HepG2 (cell line): ENCODE results near the gene OVOL2.

Source experiments
- EZH2 ChIP-seq: conservative IDR thresholded peaks from 2 replicates; pipeline ENCODE4 v1.6.1; 2012; ENCODE audit warnings: mild to moderate bottlenecking, low read depth, low read length, moderate library complexity
- MYC ChIP-seq: sonication (generic); formaldehyde crosslinking; IDR thresholded peaks from 2 replicates; pipeline ENCODE4 v1.9.0; 2021; ENCODE audit warnings: missing genetic modification reagents, borderline replicate concordance
- RXRA ChIP-seq: sonication (generic); formaldehyde crosslinking; IDR thresholded peaks from 2 replicates; pipeline ENCODE4 v1.5.1; 2020; ENCODE audit warnings: missing genetic modification reagents
- SMARCE1 ChIP-seq: fragments of 450-650 bp; IDR thresholded peaks from 2 replicates; pipeline ENCODE4 v1.6.1; 2017; ENCODE audit warnings: borderline replicate concordance
- ZNF558 ChIP-seq: sonication (generic); formaldehyde crosslinking; IDR thresholded peaks from 2 replicates; pipeline ENCODE4 v1.9.0; 2022; ENCODE audit warnings: mild to moderate bottlenecking, missing genetic modification reagents, borderline replicate concordance
- ZNF563 ChIP-seq: sonication (generic); formaldehyde crosslinking; IDR thresholded peaks from 2 replicates; pipeline ENCODE4 v1.8.0; 2022; ENCODE audit warnings: mild to moderate bottlenecking, moderate library complexity, missing genetic modification reagents
- TF ChIP-seq, protein P1 (sequence below): sonication (generic); formaldehyde crosslinking; IDR thresholded peaks from 2 replicates; pipeline ENCODE4 v1.5.0; 2020; ENCODE audit warnings: mild to moderate bottlenecking, missing genetic modification reagents, moderate library complexity
- TF ChIP-seq, protein P2 (sequence below): sonication (generic); formaldehyde crosslinking; IDR thresholded peaks from 2 replicates; pipeline ENCODE4 v1.8.1; 2023; ENCODE audit warnings: mild to moderate bottlenecking, missing genetic modification reagents, borderline replicate concordance
- TF ChIP-seq, protein P3 (sequence below): sonication (generic); formaldehyde crosslinking; conservative IDR thresholded peaks from 2 replicates; pipeline ENCODE4 v1.4.0; 2020; ENCODE audit warnings: missing genetic modification reagents
- TF ChIP-seq, protein P4 (sequence below): sonication (generic); formaldehyde crosslinking; IDR thresholded peaks from 2 replicates; pipeline ENCODE4 v1.4.0; 2020; ENCODE audit warnings: missing genetic modification reagents

DNA sequence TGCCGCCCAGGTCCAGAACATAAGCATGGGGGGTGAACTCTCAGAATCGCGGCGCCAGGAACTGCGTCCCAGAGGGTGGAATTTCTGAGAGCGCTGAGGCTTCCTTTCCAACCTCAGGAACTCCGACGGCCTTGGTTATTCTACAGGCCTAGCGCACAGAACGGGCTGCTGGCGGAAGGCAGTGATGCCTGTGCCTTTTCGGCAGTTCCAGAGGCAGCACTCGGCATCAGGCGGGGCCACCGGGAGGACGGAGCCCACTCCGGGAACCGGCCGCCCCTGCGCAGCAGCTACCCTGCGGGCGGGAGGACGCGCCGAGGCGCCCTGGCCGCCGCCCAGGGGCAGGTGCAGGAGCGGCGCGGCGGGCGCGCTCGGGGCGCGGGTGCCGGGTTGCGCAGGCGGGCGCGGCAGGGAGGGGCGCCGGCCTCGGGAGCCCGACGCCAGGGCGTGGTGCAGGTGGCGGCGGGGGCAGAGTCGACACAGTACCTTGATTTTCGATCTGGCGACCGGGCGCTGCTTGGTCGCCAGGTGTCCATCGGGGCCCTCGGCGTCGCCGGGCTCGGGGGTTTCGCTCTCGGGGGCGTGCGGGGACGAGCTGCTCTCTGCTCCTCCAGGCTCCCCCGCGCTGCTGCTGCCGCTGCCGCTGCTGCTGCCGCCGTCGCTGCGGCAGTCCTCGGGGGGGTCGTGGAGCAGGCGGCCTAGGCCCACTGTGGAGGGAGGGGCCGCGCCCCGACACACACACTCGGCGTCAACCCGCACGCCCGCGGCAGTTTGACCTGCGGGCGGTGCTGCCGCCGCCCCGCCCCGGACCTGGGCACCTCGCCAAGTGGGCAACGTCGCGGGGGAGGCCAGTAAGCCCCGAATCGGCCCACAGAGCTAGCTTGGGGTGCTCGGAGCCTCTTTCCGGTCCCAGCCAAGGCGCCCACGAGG is 1.3 kb downstream of the OVOL2 start:
- TF ChIP-seq RXRA (CRISPR knock-in tag): peak; percentile 34; the same call in 1 of the 2 replicates
- TF ChIP-seq, protein P1, sequence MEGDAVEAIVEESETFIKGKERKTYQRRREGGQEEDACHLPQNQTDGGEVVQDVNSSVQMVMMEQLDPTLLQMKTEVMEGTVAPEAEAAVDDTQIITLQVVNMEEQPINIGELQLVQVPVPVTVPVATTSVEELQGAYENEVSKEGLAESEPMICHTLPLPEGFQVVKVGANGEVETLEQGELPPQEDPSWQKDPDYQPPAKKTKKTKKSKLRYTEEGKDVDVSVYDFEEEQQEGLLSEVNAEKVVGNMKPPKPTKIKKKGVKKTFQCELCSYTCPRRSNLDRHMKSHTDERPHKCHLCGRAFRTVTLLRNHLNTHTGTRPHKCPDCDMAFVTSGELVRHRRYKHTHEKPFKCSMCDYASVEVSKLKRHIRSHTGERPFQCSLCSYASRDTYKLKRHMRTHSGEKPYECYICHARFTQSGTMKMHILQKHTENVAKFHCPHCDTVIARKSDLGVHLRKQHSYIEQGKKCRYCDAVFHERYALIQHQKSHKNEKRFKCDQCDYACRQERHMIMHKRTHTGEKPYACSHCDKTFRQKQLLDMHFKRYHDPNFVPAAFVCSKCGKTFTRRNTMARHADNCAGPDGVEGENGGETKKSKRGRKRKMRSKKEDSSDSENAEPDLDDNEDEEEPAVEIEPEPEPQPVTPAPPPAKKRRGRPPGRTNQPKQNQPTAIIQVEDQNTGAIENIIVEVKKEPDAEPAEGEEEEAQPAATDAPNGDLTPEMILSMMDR (CRISPR knock-in tag): no peak
- TF ChIP-seq ZNF563 (CRISPR knock-in tag): peak; percentile 51; the same call in 1 of the 2 replicates
- TF ChIP-seq MYC (CRISPR knock-in tag): no peak
- TF ChIP-seq, protein P2, sequence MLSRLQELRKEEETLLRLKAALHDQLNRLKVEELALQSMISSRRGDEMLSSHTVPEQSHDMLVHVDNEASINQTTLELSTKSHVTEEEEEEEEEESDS: no peak
- TF ChIP-seq, protein P3, sequence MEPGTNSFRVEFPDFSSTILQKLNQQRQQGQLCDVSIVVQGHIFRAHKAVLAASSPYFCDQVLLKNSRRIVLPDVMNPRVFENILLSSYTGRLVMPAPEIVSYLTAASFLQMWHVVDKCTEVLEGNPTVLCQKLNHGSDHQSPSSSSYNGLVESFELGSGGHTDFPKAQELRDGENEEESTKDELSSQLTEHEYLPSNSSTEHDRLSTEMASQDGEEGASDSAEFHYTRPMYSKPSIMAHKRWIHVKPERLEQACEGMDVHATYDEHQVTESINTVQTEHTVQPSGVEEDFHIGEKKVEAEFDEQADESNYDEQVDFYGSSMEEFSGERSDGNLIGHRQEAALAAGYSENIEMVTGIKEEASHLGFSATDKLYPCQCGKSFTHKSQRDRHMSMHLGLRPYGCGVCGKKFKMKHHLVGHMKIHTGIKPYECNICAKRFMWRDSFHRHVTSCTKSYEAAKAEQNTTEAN (CRISPR knock-in tag): no peak
- TF ChIP-seq EZH2: peak; percentile 79
- no peak for TF ChIP-seq ZNF558
- TF ChIP-seq, protein P4, sequence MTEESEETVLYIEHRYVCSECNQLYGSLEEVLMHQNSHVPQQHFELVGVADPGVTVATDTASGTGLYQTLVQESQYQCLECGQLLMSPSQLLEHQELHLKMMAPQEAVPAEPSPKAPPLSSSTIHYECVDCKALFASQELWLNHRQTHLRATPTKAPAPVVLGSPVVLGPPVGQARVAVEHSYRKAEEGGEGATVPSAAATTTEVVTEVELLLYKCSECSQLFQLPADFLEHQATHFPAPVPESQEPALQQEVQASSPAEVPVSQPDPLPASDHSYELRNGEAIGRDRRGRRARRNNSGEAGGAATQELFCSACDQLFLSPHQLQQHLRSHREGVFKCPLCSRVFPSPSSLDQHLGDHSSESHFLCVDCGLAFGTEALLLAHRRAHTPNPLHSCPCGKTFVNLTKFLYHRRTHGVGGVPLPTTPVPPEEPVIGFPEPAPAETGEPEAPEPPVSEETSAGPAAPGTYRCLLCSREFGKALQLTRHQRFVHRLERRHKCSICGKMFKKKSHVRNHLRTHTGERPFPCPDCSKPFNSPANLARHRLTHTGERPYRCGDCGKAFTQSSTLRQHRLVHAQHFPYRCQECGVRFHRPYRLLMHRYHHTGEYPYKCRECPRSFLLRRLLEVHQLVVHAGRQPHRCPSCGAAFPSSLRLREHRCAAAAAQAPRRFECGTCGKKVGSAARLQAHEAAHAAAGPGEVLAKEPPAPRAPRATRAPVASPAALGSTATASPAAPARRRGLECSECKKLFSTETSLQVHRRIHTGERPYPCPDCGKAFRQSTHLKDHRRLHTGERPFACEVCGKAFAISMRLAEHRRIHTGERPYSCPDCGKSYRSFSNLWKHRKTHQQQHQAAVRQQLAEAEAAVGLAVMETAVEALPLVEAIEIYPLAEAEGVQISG: no peak; the same call in 1 of the 2 replicates
- no peak for TF ChIP-seq SMARCE1
